Stimulated activated CD4-positive, alpha-beta T cell treated with anti-CD3 and anti-CD28 coated beads, Interleukin-15, amount 100 ng/mL, for 48 hours (primary cell): Measurements from ENCODE around the gene NTMT1.
"Not testable (repeated sequence)": the region's sequence is repeated elsewhere in the genome, so short reads cannot be mapped to it uniquely, and the experiment has no call there.

Source experiments
- DNase-seq, 2 donors: peaks; one replicate each; pipeline ENCODE4 v3.0.0-alpha.2; 2020; ENCODE audit warnings: low read depth in 2 of 2

NTMT1 gene

GRCh38 chr9:129615407-129616285 is 10.3 kb upstream of the NTMT1 start:
- DNase-seq = no peak

- no peak for DNase-seq
Observed at GRCh38 chr9:129617167-129617566, 8.8 kb upstream of the NTMT1 start.

GRCh38 chr9:129619787-129620668 is 5.9 kb upstream of the NTMT1 start:
- no peak for DNase-seq

- no peak for DNase-seq
Observed at GRCh38 chr9:129620669-129621295, 5.2 kb upstream of the NTMT1 start, which contains the start of gene C9orf50. C9orf50 (minus strand) TSS chr9:129621101; CDS start chr9:129620574, 527 bp downstream.

GRCh38 chr9:129623331-129623730 is 2.6 kb upstream of the NTMT1 start:
- DNase-seq = no peak

- DNase-seq = peak; percentile 49 to 67
Observed at GRCh38 chr9:129624168-129624759, 1.7 kb upstream of the NTMT1 start.

GRCh38 chr9:129624947-129625346 is 1.0 kb upstream of the NTMT1 start:
- DNase-seq = no peak

GRCh38 chr9:129626625-129627284 is 792 bp downstream of the NTMT1 start:
- DNase-seq = no peak

GRCh38 chr9:129627556-129628440 is 1.8 kb downstream of the NTMT1 start:
- DNase-seq = no peak

- DNase-seq = no peak
Observed at GRCh38 chr9:129628709-129629108, 2.7 kb downstream of the NTMT1 start.

- DNase-seq = no peak
Observed at GRCh38 chr9:129629251-129629820, 3.4 kb downstream of the NTMT1 start.

- DNase-seq = no peak
Observed at GRCh38 chr9:129630967-129631673, 5.2 kb downstream of the NTMT1 start.

GRCh38 chr9:129631674-129632129 is 5.7 kb downstream of the NTMT1 start:
- no peak for DNase-seq

GRCh38 chr9:129632460-129632859 is 6.5 kb downstream of the NTMT1 start:
- DNase-seq = no peak

- no peak for DNase-seq
Observed at GRCh38 chr9:129633207-129633606, 7.2 kb downstream of the NTMT1 start.

GRCh38 chr9:129633848-129634247 is 7.9 kb downstream of the NTMT1 start:
- no peak for DNase-seq

- no peak for DNase-seq
Observed at GRCh38 chr9:129635099-129636065, 9.4 kb downstream of the NTMT1 start.

- not testable (repeated sequence) for DNase-seq
Observed at GRCh38 chr9:129636343-129636742, 10.4 kb downstream of the NTMT1 start.
